ENCODE results near the gene PRAMEF11.

- TF ChIP-seq PKNOX1 (IDR thresholded peaks at IDR 0.05) = no peak
- no peak for TF ChIP-seq LEF1 (IDR thresholded peaks at IDR 0.05; ENCODE audit: borderline replicate concordance)
- no peak for TF ChIP-seq ARNT (IDR thresholded peaks at IDR 0.05)
- no peak for TF ChIP-seq SUZ12 (IDR thresholded peaks at IDR 0.05)
- no peak for TF ChIP-seq BHLHE40 (IDR thresholded peaks at IDR 0.05; ENCODE audit: borderline replicate concordance)
- no peak for TF ChIP-seq SP1 (IDR thresholded peaks at IDR 0.05)
- TF ChIP-seq CTBP1 (IDR thresholded peaks at IDR 0.05; ENCODE audit: borderline replicate concordance) = no peak
- no peak for TF ChIP-seq ELF4 (IDR thresholded peaks at IDR 0.05)
- TF ChIP-seq FOXA1 (IDR thresholded peaks at IDR 0.05) = no peak
- TF ChIP-seq ZNF384 (IDR thresholded peaks at IDR 0.05) = no peak
- no peak for TF ChIP-seq FOXM1 (IDR thresholded peaks at IDR 0.05; ENCODE audit: borderline replicate concordance)
- no peak for TF ChIP-seq TARDBP (IDR thresholded peaks at IDR 0.05)
- no peak for TF ChIP-seq FOXK2 (IDR thresholded peaks at IDR 0.05)
Measured at GRCh38 chr1:12809933-12810332, 21.3 kb downstream of the PRAMEF11 start.

Data from HEK293T (cell line).